Transverse colon (tissue), 4 donors: Measurements from ENCODE around the gene KIAA1217. TPM values are rescaled to one million over a fixed set of nuclear protein-coding genes. Genes with fewer than 3 reads are reported as not detected.

Experiments
- DNase-seq: peaks from one replicate; pipeline ENCODE4 v3.0.0-alpha.2; 2019
- H3K27ac ChIP-seq, 4 donors: fragments of 200-600 bp; sonication (generic); 2 replicates each; pipeline ENCODE4 v1.5.1; 2016 to 2018; ENCODE audit warnings: inconsistent platforms in 4 of 4
- H3K27me3 ChIP-seq: fragments of 200-600 bp; sonication (generic); 2 replicates; pipeline ENCODE4 v1.5.1; 2017; ENCODE audit warnings: inconsistent platforms
- H3K36me3 ChIP-seq, 4 donors: fragments of 200-600 bp; sonication (generic); 2 replicates each; pipeline ENCODE4 v1.5.1; 2017 to 2019; ENCODE audit warnings: inconsistent platforms in 4 of 4
- H3K4me1 ChIP-seq, 4 donors: fragments of 200-600 bp; sonication (generic); 2 replicates each; pipeline ENCODE4 v1.5.1; 2017 to 2020; ENCODE audit warnings: inconsistent platforms in 4 of 4
- H3K4me3 ChIP-seq, 4 donors: fragments of 200-600 bp; sonication (generic); 1 replicate in 1 of 4; 2 replicates in 3 of 4; pipeline versions ENCODE4 v1.5.1 to v1.6.1; 2017 to 2019; ENCODE audit warnings: inconsistent platforms in 4 of 4
- H3K9me3 ChIP-seq, 2 donors: fragments of 200-600 bp; sonication (generic); 2 replicates each; pipeline ENCODE4 v1.5.1; 2017 to 2019; ENCODE audit warnings: inconsistent platforms in 2 of 2
- EP300 ChIP-seq: sonication (generic); formaldehyde crosslinking; IDR thresholded peaks from one replicate; pipeline ENCODE4 v1.6.1; 2017; ENCODE audit warnings: antibody characterized with exemption, low read depth
- POLR2A ChIP-seq: fragments of 450-650 bp; IDR thresholded peaks from one replicate; pipeline ENCODE4 v1.6.1; 2016; ENCODE audit warnings: antibody characterized with exemption, mild to moderate bottlenecking, moderate library complexity
- POLR2AphosphoS5 ChIP-seq, 3 donors: sonication (generic); formaldehyde crosslinking; IDR thresholded peaks; one replicate each; pipeline ENCODE4 v1.6.1; 2016; ENCODE audit warnings: antibody characterized with exemption in 3 of 3
- WGBS, 2 donors: methylation state at CpG; one replicate each; pipeline ENCODE4 v1.1.5; 2018; ENCODE audit warnings: low coverage in 1 of 2; 5-methylcytosine and 5-hydroxymethylcytosine counted together
- in situ Hi-C, 4 donors: fragments of 200-750 bp; cut with MboI; loops; one replicate each; pipeline versions ENCODE4 v1.15.0 to v1.15.1; 2017; ENCODE audit warnings: low sequenced_read_pairs in 3 of 4, low pct_ligation_motif_present in 1 of 4, low pct_unique_long_range_greater_than_20kb in 1 of 4
- intact Hi-C: fragments of 100-400 bp; cut with DNase I; formaldehyde crosslinking; loops from one replicate; pipeline ENCODE4 v1.15.1; 2023; ENCODE audit warnings: low total_unique reads
- total RNA-seq, 4 donors: library from RNA; depleted of rRNA; stranded (reverse); fragments of >200 nt; gene quantifications; one replicate each; pipeline ENCODE4 v1.1.0, GENCODE V29; 2016
- TF ChIP-seq, protein P1 (sequence below), 5 experiments: fragments of 200-600 bp in 3 of 5; fragments of 450-650 bp in 2 of 5; sonication (generic) in 3 of 5; IDR thresholded peaks; 1 replicate in 2 of 5; 2 replicates in 3 of 5; pipeline ENCODE4 v1.5.1; 2016 to 2017; ENCODE audit warnings: antibody characterized with exemption in 5 of 5, inconsistent platforms in 3 of 5, mild to moderate bottlenecking in 2 of 5, moderate library complexity in 1 of 5

Gene KIAA1217
- total RNA-seq, 4 donors from 2014 or later, result 56.5 to 175 (median 72.0) TPM

DNA sequence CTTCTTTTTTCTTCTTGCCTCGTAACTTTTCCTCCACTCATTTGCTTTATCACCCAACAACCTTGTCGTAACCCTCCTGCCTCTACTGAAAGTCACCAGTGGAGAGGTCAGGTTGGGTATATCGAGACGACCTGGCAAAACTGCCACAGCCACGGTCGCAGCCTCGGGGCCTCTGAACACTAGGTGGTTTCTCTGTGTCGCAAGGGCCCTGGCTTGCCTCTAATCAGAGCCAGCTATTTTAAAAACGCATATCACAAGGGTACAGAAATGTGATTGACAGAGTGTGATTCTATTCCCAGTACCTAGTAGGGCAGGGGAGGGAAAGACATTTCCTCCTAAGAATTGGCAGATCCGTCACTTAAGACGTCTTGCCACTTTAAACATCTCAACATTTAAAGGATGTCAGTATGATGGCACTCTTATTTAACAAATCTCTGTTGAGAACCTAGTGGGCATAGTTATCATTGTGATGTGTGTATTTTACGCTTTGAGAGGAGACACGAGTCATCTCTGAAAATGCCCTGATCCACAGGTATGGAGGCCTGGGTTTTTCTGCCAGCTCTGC lies 317.2 kb downstream of the KIAA1217 start:
- Histone ChIP-seq H3K4me3 (no peak overlapping the region), H3K4me1 (no peaks in the 10 kb centered on the region), H3K36me3 (peaks cover 0 to 14% (median 5%) of the 10 kb centered on the region in 4 donors), H3K9me3 (no peaks in the 10 kb centered on the region), H3K27ac (no peak overlapping the region), H3K27me3 (no peaks in the 10 kb centered on the region)
- in situ Hi-C loops (no loop called here), intact Hi-C loops (no loop called here)
- 90 to 94% methylated on average over 2 to 13 of the region's 13 CpGs for WGBS, 2 donors
- no peak for DNase-seq
- TF ChIP-seq, protein P1, sequence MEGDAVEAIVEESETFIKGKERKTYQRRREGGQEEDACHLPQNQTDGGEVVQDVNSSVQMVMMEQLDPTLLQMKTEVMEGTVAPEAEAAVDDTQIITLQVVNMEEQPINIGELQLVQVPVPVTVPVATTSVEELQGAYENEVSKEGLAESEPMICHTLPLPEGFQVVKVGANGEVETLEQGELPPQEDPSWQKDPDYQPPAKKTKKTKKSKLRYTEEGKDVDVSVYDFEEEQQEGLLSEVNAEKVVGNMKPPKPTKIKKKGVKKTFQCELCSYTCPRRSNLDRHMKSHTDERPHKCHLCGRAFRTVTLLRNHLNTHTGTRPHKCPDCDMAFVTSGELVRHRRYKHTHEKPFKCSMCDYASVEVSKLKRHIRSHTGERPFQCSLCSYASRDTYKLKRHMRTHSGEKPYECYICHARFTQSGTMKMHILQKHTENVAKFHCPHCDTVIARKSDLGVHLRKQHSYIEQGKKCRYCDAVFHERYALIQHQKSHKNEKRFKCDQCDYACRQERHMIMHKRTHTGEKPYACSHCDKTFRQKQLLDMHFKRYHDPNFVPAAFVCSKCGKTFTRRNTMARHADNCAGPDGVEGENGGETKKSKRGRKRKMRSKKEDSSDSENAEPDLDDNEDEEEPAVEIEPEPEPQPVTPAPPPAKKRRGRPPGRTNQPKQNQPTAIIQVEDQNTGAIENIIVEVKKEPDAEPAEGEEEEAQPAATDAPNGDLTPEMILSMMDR (IDR thresholded peaks at IDR 0.05), result no peak
- TF ChIP-seq EP300 (no peak), POLR2A (no peak), POLR2AphosphoS5 (IDR thresholded peaks at IDR 0.05) (no peak)

- H3K9me3 ChIP-seq, result no peaks in the 10 kb centered on the region
- H3K4me1 ChIP-seq, result no peaks in the 10 kb centered on the region
- WGBS, 2 donors, result 94 to 96% methylated on average over 3 to 6 of the region's 6 CpGs
- H3K27me3 ChIP-seq, result no peaks in the 10 kb centered on the region
- intact Hi-C loops (no loop called here), in situ Hi-C loops (no loop called here)
- no peak for DNase-seq
- no peak overlapping the region for H3K27ac ChIP-seq
- H3K4me3 ChIP-seq, result no peak overlapping the region
- peaks cover 0 to 38% (median 14%) of the 10 kb centered on the region in 4 donors for H3K36me3 ChIP-seq
- TF ChIP-seq, protein P1 (IDR thresholded peaks at IDR 0.05), result no peak
- TF ChIP-seq POLR2AphosphoS5 (IDR thresholded peaks at IDR 0.05) (no peak), EP300 (no peak), POLR2A (no peak)
Observed at GRCh38 chr10:24528946-24529345, 320.0 kb downstream of the KIAA1217 start.

- H3K36me3 ChIP-seq, result peaks cover 0 to 45% (median 22%) of the 10 kb centered on the region in 4 donors
- no peak overlapping the region for H3K4me3 ChIP-seq
- TF ChIP-seq, protein P1 (IDR thresholded peaks at IDR 0.05), result no peak
- TF ChIP-seq EP300, result no peak
- no peak for TF ChIP-seq POLR2A
- no peak for TF ChIP-seq POLR2AphosphoS5 (IDR thresholded peaks at IDR 0.05)
- 87 to 96% methylated on average over 2 of the region's 2 CpGs for whole genome bisulfite sequencing, 2 donors
- no peaks in the 10 kb centered on the region for H3K4me1 ChIP-seq
- in situ Hi-C loops (no loop called here), intact Hi-C loops (loop anchor here (5.0 kb wide), 1 partner anchor 1804 kb away; no protein-coding TSS in a partner anchor)
- H3K27ac ChIP-seq, result no peak overlapping the region
- no peaks in the 10 kb centered on the region for H3K9me3 ChIP-seq
- no peak for DNase-seq
- no peaks in the 10 kb centered on the region for H3K27me3 ChIP-seq
Observed at GRCh38 chr10:24531439-24531838, 322.5 kb downstream of the KIAA1217 start.

- in situ Hi-C loops, result no loop called here
- no peak overlapping the region for H3K27ac ChIP-seq
- TF ChIP-seq POLR2A (no peak), POLR2AphosphoS5 (IDR thresholded peaks at IDR 0.05) (no peak), EP300 (no peak)
- TF ChIP-seq, protein P1 (IDR thresholded peaks at IDR 0.05), result no peak
- no peaks in the 10 kb centered on the region for H3K9me3 ChIP-seq
- no peak for DNase-seq
- H3K4me3 ChIP-seq, result no peak overlapping the region
- intact Hi-C loops, result loop anchor here (5.0 kb wide), 1 partner anchor 1807 kb away; no protein-coding TSS in a partner anchor
- H3K4me1 ChIP-seq, result no peaks in the 10 kb centered on the region
- no peaks in the 10 kb centered on the region for H3K27me3 ChIP-seq
- peaks cover 0 to 55% (median 27%) of the 10 kb centered on the region in 4 donors for H3K36me3 ChIP-seq
- 85% methylated on average over 4 of the region's 4 CpGs for WGBS, 2 donors
Observed at GRCh38 chr10:24533981-24534380, 325.0 kb downstream of the KIAA1217 start.
